ENCODE measurements around the gene CFAP61. TPM values are rescaled to one million over a fixed set of nuclear protein-coding genes. Genes with fewer than 3 reads are reported as not detected.

Gene CFAP61
- total and polyA plus RNA-seq, 10 donors, result 0.06 to 0.17 TPM; not detected in 8

DNA sequence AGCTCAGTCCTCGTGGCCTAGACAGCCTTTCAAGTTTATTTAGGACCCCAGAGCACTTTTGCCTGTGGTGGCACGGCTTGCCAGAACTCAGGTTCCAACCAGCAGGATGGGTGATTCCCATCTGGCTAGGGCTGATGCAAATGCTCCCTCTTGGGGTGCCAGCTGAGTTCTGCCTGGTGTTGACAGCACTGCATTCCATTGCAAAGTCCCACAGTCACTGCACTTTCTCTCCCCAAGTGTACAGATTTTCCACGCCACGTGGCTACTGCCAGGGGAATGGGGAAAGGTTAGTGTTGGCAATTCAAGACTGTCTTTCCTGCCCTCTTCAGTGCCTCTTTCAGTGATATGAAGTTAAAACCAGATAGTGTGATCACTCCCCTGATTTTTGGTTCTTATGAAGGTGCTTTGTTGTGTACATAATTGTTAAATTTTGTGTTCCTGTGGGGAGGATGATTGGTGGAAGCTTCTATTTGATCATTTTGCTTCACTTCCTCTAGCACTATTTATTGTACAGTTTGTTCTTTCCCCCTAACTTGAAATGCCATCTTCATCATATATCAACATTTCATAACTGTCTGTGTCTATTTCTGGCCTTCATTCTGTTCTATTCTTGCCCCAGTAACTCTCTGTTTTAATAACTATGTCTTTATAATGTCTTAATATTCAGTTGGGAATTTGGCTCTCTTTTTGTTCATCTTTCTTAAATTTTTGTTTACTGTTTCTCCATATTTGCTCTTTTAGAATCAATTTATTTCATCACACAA, 86.2 kb downstream of the CFAP61 start:
- H3K9me3 ChIP-seq, result peaks cover 0 to 51% (median 16%) of the 10 kb centered on the region in 8 donors
- no peak overlapping the region for H3K27ac ChIP-seq
- DNase-seq, result no peak
- H3K4me1 ChIP-seq, result no peaks in the 10 kb centered on the region
- H3K4me3 ChIP-seq, result no peak overlapping the region
- no peaks in the 10 kb centered on the region for H3K36me3 ChIP-seq
- TF ChIP-seq, protein P1, sequence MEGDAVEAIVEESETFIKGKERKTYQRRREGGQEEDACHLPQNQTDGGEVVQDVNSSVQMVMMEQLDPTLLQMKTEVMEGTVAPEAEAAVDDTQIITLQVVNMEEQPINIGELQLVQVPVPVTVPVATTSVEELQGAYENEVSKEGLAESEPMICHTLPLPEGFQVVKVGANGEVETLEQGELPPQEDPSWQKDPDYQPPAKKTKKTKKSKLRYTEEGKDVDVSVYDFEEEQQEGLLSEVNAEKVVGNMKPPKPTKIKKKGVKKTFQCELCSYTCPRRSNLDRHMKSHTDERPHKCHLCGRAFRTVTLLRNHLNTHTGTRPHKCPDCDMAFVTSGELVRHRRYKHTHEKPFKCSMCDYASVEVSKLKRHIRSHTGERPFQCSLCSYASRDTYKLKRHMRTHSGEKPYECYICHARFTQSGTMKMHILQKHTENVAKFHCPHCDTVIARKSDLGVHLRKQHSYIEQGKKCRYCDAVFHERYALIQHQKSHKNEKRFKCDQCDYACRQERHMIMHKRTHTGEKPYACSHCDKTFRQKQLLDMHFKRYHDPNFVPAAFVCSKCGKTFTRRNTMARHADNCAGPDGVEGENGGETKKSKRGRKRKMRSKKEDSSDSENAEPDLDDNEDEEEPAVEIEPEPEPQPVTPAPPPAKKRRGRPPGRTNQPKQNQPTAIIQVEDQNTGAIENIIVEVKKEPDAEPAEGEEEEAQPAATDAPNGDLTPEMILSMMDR (IDR thresholded peaks at IDR 0.05 in 8 of 11, conservative IDR thresholded peaks at IDR 0.05 in 3 of 11), result no peak
- TF ChIP-seq POLR2AphosphoS5 (IDR thresholded peaks at IDR 0.05), result no peak
- no peak for TF ChIP-seq POLR2A (IDR thresholded peaks at IDR 0.05)
- intact Hi-C loops (cut with DNase I; ENCODE audit: low total_unique reads), result no loop called here
- 78 to 85% (median 81%) methylated on average over 4 of the region's 4 CpGs for WGBS, 5 donors
- peaks cover 0 to 20% (median 0%) of the 10 kb centered on the region in 7 donors for H3K27me3 ChIP-seq (replicated peaks in 1 of 7)

DNA sequence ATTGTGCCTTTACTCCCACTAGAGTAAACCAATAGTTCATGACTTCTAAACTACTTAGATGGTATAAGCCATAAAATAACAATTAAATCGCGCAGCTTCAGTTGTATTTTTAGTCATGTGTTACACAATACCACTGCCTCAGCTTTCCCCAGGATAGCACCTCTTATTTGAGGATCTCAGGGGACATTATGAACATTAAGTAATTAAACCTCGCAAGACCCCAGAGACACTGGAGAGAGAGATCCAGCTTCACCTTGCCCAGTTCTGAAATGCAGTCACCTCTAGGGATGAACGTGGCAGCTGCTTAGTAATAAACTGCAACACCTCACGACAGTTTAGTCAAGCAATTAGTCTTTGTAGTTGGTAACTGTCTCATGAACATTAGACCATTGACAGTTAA, 87.1 kb downstream of the CFAP61 start:
- Histone ChIP-seq H3K36me3 (no peaks in the 10 kb centered on the region), H3K27me3 (replicated peaks in 1 of 7) (peaks cover 0 to 20% (median 0%) of the 10 kb centered on the region in 7 donors), H3K4me3 (no peak overlapping the region), H3K4me1 (no peaks in the 10 kb centered on the region), H3K9me3 (peaks cover 0 to 42% (median 13%) of the 10 kb centered on the region in 8 donors), H3K27ac (no peak overlapping the region)
- 77 to 86% (median 79%) methylated on average over 5 of the region's 5 CpGs for WGBS, 5 donors
- TF ChIP-seq, protein P1 (IDR thresholded peaks at IDR 0.05 in 8 of 11, conservative IDR thresholded peaks at IDR 0.05 in 3 of 11), result no peak
- TF ChIP-seq POLR2A (IDR thresholded peaks at IDR 0.05) (no peak), POLR2AphosphoS5 (IDR thresholded peaks at IDR 0.05) (no peak)
- intact Hi-C loops (cut with DNase I; ENCODE audit: low total_unique reads), result no loop called here
- no peak for DNase-seq

DNA sequence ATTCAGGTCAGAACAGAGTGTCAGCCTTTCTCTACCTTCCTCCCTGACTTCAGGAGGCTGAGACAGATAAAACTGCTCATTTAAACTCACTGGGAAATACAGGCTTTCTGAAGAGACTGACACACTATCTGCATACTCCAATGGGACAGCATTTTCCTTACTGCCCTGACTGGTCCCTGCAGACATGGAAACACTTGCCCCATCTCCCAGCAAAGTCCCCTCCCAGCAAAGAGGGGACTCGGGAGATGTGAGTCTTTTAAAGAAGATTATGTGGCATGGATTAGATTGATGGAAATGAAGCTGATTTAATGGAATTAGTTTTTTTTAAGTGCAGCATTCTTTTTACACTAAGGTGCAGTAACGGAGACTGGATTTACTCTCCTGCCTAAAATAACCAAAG, 90.8 kb downstream of the CFAP61 start:
- Histone ChIP-seq H3K27ac (no peak overlapping the region), H3K36me3 (no peaks in the 10 kb centered on the region), H3K4me1 (no peaks in the 10 kb centered on the region), H3K27me3 (replicated peaks in 1 of 7) (peaks cover 0 to 20% (median 0%) of the 10 kb centered on the region in 7 donors), H3K9me3 (peaks cover 0 to 20% (median 9%) of the 10 kb centered on the region in 8 donors), H3K4me3 (no peak overlapping the region)
- 75 to 80% (median 80%) methylated on average over 2 of the region's 2 CpGs for WGBS, 5 donors
- no peak for DNase-seq
- intact Hi-C loops (cut with DNase I; ENCODE audit: low total_unique reads), result no loop called here
- no peak for TF ChIP-seq POLR2A (IDR thresholded peaks at IDR 0.05)
- TF ChIP-seq, protein P1 (IDR thresholded peaks at IDR 0.05 in 8 of 11, conservative IDR thresholded peaks at IDR 0.05 in 3 of 11), result no peak
- no peak for TF ChIP-seq POLR2AphosphoS5 (IDR thresholded peaks at IDR 0.05)

DNA sequence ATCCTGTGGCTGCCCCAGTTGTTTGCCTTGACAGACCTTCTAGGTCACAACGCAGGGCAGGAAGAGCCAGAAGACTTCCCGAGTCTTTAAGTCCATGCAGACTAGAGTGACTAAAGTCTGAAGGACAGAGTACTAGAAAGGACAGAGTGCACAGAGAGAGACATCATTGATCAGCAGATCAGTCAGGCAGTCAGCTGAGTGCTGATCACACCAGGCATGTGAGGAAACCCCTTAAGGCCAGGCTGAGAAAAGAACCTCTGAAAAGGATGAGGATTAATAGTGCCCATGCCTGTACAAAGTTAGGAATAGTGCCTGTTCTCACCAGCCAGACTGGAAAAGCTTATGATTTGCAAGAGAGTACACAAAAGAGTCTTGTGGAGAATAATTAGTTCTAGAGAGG, 91.3 kb downstream of the CFAP61 start:
- Histone ChIP-seq H3K4me3 (no peak overlapping the region), H3K9me3 (peaks cover 0 to 20% (median 9%) of the 10 kb centered on the region in 8 donors), H3K27me3 (replicated peaks in 1 of 7) (peaks cover 0 to 20% (median 0%) of the 10 kb centered on the region in 7 donors), H3K36me3 (no peaks in the 10 kb centered on the region), H3K4me1 (no peaks in the 10 kb centered on the region), H3K27ac (no peak overlapping the region)
- TF ChIP-seq, protein P1 (IDR thresholded peaks at IDR 0.05 in 8 of 11, conservative IDR thresholded peaks at IDR 0.05 in 3 of 11), result no peak
- TF ChIP-seq POLR2AphosphoS5 (IDR thresholded peaks at IDR 0.05) (no peak), POLR2A (IDR thresholded peaks at IDR 0.05) (no peak)
- WGBS, 5 donors, result 40 to 84% (median 59%) methylated on average over 2 of the region's 2 CpGs
- intact Hi-C loops (cut with DNase I; ENCODE audit: low total_unique reads), result no loop called here
- no peak for DNase-seq
